Left colon (tissue), 2 donors: Measurements from ENCODE around the gene NDUFS1. TPM values are rescaled to one million over a fixed set of nuclear protein-coding genes. Genes with fewer than 3 reads are reported as not detected.
A peak's percentile ranks its signal among the peaks of the same experiment; 100 is the strongest.
"Not testable (repeated sequence)": the region's sequence is repeated elsewhere in the genome, so short reads cannot be mapped to it uniquely, and the experiment has no call there.

Experiments
- ATAC-seq: fragments of 200-7000 bp; cut with Tn5 transposase; one replicate; pipeline ENCODE4 v1.9.1; 2020; ENCODE audit warnings: mild to moderate bottlenecking, moderate library complexity
- DNase-seq, 2 donors: peaks; one replicate each; pipeline ENCODE4 v3.0.0-alpha.2; 2020
- intact Hi-C, 2 donors: fragments of 100-400 bp; cut with DNase I in 1 of 2; cut with micrococcal nuclease in 1 of 2; formaldehyde crosslinking; loops; one replicate each; pipeline versions ENCODE4 v1.11.2 to v1.14.0; 2022; cut with DNase I, micrococcal nuclease
- total RNA-seq, 2 donors: library from RNA; stranded (reverse); fragmentation: NEBNext Ultra II Directional; extraction: Animal tissue kit (Norgen Biotek cat#: 25700); gene quantifications; one replicate each; pipeline ENCODE4 v1.2.1, GENCODE V29; 2021
- donor health status: DM: no; HTN: no; CAD: no.
- donor health status: DM: yes; HTN: yes; CAD: no.

The NDUFS1 gene
- total RNA-seq, 2 donors from 2014 or later: 169 to 190 TPM

DNA sequence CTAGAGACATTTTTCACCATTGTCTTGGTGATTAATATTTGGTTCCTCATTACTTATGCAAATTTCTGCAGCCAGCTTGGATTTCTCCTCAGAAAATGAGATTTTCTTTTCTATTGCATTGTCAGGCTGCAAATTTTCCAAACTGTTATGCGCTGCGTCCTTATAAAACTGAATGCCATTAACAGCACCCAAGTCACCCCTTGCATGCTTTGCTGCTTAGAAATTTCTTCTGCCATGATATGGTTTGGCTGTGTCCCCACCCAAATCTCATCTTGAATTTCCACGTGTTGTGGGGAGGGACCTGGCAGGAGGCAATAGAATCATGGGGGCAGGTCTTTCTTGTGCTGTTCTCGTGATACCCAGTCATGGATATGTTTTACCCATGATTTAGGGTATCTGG lies 9.0 kb upstream of the NDUFS1 start:
- DNase-seq, intact Hi-C loops: not testable (repeated sequence)

DNA sequence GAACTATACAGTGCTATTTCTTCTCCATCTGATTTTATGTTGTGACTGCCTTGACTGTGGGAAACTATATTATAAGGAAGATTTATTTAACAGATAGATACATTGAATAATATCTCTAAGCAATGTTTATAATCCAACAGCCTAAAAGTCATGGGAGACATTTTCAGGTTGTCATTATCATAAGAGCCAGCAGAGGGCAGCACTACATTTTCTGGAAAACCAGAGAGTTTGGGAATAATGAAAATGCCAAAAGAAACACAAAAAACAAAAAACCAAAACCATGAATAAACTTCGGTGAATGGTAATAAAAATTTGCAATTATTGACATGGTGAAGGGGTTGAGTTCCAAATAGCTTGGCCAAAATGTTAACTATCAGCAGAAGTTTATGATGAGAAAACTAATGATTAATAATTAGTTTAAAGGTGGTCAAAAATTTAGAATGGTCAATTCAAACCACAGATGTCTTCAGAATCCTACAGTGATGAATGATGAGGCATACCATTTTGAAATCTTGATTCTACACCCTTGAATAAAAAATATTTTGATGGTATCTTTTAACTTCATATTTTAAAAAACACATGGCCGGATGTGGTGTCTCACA lies 5.1 kb upstream of the NDUFS1 start:
- ATAC-seq: no peak
- intact Hi-C loops: no loop called here
- peak in 1 of 2 donors; percentile 13 for DNase-seq

More for the DNA sequence above, 9.0 kb upstream of the NDUFS1 start:
- not testable (repeated sequence) for ATAC-seq

DNA sequence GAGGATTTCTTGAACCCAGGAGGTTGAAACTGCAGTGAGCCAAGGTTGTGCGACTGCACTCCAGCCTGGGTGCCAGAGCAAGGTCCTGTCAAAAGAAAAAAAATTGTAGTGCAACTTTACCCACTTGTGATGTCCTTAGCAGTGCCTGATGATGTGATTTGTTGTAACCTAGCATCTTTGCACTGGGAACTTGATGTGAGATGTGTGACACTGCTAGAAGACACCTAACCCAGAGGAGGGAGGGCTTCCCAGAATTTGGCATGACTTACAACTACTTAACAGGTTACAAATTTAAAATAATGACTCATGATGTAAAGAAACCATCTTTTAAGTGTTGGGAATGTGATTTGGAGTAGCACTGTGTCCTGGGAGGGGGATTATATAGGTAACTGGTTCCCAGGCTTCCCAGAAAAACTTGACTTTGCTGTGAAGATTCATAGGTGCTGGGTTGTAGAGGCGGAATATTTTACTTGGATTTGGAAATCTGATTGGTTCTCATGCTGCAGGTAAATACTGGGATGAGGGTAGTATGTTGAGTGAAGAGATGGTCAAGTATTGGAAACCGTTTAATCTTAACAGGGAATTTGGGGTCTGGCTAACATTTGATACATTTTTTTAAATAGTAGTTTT lies 4.1 kb upstream of the NDUFS1 start:
- intact Hi-C loops: no loop called here
- ATAC-seq: no peak
- no peak for DNase-seq

DNA sequence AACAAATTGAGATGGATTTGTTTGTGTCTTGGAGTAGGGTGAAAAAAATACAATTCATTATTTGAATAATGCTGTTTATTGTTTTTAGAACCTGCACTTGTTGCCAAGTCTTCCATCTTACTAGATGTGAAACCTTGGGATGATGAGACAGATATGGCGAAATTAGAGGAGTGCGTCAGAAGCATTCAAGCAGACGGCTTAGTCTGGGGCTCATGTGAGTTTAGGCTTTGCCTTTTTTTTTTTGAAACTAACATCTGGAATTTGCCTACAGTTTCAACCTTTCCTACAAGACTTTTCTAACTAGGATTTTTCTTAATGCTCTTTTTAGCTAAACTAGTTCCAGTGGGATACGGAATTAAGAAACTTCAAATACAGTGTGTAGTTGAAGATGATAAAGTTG lies 3.2 kb upstream of the NDUFS1 start:
- intact Hi-C loops, DNase-seq, ATAC-seq: not testable (repeated sequence)

DNA sequence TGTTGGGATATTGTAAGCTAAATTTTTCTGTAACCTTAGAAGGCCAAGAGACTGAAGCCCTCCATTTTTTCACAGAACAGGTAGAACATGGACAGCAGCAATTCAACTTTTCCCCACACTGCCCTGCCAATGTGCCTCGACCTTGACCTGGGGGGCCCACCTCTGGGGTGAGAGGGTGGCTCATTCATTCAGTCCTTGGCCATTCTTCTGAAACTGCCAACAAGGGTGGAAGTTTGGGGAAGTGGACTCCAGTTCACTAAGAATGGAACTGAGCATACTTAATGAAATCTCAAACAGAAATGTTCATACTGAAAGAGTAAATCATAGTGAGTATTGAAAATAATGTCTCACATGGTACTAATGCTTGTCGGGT lies 1.5 kb upstream of the NDUFS1 start:
- no peak for ATAC-seq
- no peak for DNase-seq
- intact Hi-C loops: no loop called here

DNA sequence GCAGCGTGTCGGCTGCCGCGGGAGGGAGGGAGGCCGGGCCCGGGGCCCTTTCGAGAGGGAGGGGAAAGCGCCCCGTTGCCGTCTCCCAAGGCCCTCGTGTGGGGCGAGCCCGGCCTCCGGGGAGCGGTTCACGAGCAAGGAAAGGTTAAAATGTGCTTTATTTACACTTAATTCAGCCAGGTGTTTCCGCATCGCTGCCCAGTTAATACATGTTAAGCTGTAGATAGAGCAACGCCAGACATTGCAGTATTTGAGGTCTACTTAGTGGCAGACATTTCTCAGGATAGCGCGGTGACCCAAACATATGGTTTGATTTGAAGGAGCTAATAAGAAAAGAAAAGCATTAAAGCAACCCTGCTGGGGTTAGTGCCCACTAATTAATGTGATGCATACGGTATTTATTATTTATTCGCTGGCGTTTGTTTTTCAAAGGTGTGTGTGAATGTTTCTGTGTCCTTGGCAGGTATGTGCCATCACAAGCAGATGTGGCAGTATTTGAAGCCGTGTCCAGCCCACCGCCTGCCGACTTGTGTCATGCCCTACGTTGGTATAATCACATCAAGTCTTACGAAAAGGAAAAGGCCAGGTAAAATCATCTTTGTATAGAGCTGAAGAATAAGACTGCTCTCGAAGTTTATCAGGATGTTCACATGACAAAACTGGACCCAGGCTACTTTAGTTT lies 1.0 kb upstream of the NDUFS1 start:
- DNase-seq (peak in 1 of 2 donors; percentile 22), ATAC-seq (peak; percentile 58)
- intact Hi-C loops: no loop called here

DNA sequence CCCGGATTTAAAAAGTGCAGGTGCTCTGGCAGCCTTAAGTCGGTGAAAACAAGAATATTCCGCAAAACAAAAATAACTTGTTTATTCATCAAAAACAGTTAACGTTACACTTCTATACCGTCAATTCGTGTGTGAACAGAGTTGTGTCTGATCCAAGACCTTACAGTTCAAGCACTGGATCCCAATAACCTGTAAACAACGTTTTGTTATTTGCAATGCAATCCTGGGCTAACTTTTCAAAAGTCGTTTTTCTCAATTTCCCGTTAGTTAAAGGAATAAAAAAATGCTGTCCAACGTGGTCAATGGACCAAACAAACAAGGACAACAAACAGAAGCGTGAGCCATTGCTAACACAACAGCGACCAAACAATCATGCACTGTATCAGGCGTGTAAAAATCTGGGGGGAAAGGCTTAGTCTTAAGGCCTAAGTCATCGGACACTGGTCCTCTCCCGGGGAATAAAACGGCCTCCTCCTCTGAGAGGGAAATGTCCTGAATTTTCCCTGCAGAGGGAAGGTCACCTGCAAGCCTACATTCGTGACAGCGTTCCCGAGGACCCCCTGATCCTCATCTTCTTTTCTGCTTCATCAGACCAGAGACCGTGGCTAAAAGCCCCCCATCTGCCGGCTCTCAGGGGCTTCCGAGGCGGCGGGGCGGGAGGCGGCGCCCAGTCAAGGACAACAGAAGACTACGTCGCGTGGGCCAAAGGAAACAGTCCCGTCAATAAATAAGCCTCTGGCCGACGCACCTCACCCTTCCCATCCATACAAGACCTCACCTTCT lies 490 bp downstream of the NDUFS1 start:
- ATAC-seq (peak; percentile 24), DNase-seq (no peak)
- intact Hi-C loops: loop anchor here in 1 of 2 donors (10.0 kb wide), 1 partner anchor 64 kb away; no protein-coding TSS in a partner anchor

DNA sequence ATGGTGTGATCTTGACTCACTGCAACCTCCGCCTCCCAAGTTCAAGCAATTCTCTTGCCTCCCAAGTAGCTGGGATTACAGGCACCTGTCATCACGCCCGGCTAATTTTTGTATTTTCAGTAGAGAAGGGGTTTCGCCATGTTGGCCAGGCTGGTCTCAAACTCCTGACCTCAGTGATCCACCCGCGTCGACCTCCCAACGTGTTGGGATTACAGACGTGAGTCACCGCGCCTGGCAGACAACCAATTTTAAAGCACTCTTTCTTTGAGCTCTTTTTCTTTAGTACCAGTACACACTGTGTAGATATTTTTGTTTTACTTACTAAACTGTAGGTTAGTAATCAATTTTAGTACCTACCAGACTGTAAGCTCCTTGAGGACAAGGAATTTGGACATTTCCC lies 2.2 kb downstream of the NDUFS1 start:
- not testable (repeated sequence) for ATAC-seq, DNase-seq
- intact Hi-C loops: loop anchor here in 1 of 2 donors (10.0 kb wide), 1 partner anchor 62 kb away; no protein-coding TSS in a partner anchor

DNA sequence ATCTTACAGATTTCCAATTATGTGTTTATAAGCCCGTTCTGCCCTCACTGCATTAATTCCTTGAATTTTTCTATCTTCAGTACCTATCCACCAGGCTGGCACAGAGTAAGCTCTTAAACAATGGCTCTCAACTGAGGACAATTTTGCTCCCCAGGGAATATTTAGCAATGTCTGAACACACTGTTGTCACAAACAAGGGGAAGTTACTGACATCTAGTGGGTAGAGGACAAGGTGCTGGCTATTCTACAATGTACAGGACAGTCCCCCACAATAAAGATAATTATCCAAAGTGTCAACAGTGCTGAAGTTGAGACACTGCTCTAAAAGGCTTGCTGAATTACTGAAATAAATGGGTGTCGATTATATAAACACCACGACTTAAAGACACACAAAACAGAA lies 5.0 kb downstream of the NDUFS1 start:
- DNase-seq (no peak), ATAC-seq (peak; percentile 51)
- intact Hi-C loops: loop anchor here in 1 of 2 donors (10.0 kb wide), 1 partner anchor 59 kb away; no protein-coding TSS in a partner anchor

DNA sequence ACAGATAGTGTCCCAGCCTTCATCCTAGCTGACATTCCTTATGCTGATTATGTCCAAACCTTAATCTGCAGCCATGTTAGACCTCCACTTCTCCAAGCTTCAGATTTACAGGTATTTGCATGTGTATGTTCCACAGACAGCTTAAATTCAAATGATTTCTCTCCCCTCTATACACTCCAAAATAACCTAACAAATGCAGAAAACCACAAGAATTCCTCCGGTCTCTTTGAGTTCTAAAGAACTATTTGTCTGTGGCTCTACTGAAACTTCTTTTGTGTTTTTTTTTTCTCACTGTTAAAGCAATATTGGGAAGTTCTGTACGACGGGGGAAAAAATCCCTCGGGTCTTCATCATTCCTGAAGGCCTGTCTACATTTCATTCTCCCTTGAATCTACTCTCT lies 8.6 kb downstream of the NDUFS1 start:
- ATAC-seq (no peak), DNase-seq (no peak)
- intact Hi-C loops: loop anchor here in 1 of 2 donors (10.0 kb wide), 1 partner anchor 56 kb away; no protein-coding TSS in a partner anchor

DNA sequence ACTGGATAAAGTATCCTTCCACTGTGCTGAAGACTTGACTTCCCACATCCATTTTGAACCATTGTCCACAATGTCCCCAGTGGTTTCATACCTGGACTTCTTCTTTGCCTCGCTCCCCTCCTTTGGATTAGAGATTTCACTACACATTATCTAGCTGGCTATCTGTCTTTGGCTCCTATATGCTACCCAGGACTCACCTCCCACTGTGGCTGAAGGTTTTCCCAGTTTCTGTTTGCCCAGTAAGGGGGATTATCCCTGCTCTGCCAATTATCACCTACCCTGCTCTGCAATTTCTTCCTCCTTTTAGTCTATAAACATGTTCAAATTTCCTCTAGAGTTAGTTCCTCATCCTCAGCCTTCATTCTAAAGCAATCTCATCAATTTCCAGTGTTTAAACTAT lies 9.1 kb downstream of the NDUFS1 start:
- DNase-seq: no peak
- ATAC-seq: peak; percentile 27
- intact Hi-C loops: loop anchor here in 1 of 2 donors (10.0 kb wide), 1 partner anchor 55 kb away; no protein-coding TSS in a partner anchor

DNA sequence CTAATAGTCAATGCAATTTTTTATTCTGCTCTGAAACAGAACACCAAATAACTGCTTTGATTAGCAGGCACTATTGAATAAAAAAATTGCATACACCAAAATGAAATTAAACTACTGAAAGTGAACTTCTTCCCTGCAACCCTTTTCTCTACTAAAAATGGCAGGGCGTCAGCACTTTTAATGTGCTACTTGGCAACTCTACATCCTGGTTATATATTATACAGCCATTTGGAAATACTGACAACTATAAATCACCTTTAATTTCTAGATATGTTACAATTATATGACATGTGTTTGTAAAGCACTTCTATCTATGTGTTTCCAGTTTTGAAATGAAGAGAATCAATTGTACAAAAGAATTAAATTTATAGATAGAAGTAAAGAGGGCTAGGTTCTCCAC lies 9.9 kb downstream of the NDUFS1 start:
- intact Hi-C loops: no loop called here
- DNase-seq (no peak), ATAC-seq (peak; percentile 69)

DNA sequence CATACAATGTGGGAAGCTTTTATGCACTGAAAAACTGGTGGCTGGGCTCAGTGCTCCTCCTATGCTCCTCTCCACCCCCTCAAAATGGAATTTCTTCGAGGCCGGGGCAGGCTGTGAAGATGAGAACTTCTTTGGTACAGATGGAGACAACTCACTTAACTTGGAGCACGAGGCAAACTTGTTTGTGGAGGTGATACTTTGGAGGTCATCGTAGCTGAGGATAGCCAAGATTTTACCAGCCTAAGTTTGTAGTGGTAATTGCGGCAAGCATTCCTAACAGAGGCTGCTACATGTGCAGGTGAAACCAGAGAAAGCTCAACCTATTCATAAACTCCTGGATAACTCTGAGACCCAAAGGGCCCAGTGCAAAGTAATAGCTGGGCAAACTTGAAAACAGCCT lies 13.6 kb downstream of the NDUFS1 start:
- intact Hi-C loops: no loop called here
- ATAC-seq: no peak

DNA sequence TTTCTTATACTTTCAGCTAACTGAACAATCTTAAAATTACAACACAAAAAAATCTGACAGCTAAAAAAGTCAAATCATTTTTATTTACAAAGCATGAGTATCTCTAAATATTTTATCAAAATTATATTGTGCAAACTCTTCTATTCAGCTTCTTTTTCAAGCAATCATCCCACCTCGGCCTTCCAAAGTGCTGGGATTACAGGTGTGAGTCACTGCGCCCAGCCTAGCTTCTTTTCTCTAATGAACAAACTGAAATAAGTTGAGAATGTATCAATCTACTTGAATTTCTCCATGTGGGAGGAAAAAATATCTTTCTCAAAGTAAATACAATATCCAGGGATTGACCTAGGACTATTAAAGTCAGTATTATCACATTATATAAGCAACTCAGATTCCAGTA lies 14.9 kb downstream of the NDUFS1 start:
- intact Hi-C loops: no loop called here
- ATAC-seq (no peak), DNase-seq (no peak)

More for the DNA sequence above, 13.6 kb downstream of the NDUFS1 start:
- DNase-seq: no peak

DNA sequence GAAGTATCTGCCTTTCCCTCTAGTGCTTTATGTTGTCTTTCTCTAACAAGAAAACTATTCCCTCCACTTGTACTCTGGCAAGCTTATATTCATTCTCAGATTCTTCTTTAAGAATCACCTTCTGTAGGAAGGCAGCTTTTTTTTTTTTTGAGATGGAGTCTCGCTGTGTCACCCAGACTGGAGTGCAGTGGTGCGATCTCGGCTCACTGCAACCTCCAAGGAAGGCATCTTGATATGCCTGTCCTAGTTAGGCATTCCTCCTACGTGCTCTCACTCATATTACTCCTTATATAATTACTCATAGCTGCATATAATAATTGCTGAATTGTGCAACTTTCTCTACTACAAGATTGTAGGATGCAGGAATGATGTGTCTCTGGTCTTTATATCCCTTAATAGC lies 15.8 kb downstream of the NDUFS1 start:
- DNase-seq (no peak), ATAC-seq (no peak)
- intact Hi-C loops: no loop called here

DNA sequence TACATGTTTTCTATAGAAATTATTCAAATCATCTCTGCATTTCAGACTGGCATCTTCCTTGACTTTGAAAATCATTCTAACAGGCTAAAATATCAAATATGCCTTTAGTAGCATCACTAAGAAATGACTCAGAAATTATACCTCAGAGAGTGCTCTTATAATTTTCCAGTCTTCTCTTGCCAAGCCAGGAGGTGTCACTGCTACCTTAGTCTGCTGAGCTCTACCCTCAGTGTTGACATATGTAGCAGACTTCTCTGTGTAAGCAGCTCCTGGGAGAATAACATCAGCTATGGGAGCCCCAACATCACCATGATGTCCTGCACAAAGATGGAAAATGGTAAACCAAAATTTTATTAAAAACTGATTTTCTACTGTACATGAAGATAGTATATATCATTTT lies 31.6 kb downstream of the NDUFS1 start:
- DNase-seq (no peak), ATAC-seq (no peak)
- intact Hi-C loops: no loop called here

DNA sequence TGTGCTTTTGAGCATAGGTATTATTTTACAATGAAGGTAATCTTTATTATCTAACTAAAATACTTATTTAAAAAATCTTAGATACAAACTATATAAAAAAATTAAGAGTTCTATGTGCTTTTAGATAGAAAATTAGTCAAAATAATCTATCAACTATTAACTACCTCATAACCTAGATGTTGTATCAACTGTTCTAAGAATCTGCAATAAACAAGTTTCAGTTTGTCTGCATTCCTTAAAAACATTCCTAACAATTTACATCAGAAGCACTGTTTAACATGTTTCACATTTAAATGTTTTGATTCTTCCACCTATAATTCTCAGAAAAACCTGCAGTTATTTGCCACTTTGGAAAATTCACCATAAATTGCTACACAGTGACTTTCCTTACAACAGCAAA lies 33.3 kb downstream of the NDUFS1 start:
- intact Hi-C loops: no loop called here
- ATAC-seq (no peak), DNase-seq (no peak)

DNA sequence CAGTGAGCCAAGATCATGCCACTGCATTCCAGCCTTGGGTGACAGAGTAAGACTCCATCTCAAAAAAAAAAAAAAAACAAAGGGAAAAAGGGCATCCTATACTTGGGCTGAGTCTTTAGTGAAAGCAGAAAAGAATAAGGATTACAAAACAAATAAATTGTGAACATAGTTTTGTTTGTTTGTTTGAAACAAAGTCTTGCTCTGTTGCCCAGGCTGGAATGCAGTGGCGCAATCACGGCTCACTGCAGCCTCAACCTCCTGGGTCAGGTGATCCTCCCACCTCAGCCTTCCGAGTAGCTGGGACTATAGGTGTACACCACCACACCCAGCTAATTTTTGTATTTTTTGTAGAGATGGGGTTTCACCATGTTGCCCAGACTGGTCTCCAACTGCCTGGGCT lies 36.7 kb downstream of the NDUFS1 start:
- intact Hi-C loops, DNase-seq, ATAC-seq: not testable (repeated sequence)

DNA sequence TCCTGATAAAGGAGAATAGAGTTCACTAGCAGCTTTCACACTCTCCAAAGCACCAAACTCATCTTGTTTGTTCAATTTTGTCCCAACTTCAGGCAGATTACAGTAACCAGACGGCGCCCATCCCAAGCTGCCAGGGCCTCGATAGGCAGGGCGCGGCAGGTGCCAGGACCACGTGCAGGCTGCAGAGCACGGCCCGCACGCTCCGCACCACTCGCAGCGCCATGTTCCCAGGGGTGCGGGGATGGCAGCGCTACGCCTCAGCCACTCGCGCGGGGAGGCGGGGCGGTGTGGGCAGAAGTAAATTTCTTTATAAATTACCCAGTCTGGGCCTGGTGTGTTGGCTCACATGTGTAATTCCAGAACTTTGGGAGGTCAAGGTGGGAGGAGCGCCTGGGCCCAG lies 43.0 kb downstream of the NDUFS1 start:
- DNase-seq: no peak
- ATAC-seq: no peak
- intact Hi-C loops: no loop called here
